Measurements from ENCODE around the gene GJA9. TPM values are rescaled to one million over a fixed set of nuclear protein-coding genes. Genes with fewer than 3 reads are reported as not detected.

The GJA9 gene
- total and polyA plus RNA-seq, 4 donors, result not detected

DNA sequence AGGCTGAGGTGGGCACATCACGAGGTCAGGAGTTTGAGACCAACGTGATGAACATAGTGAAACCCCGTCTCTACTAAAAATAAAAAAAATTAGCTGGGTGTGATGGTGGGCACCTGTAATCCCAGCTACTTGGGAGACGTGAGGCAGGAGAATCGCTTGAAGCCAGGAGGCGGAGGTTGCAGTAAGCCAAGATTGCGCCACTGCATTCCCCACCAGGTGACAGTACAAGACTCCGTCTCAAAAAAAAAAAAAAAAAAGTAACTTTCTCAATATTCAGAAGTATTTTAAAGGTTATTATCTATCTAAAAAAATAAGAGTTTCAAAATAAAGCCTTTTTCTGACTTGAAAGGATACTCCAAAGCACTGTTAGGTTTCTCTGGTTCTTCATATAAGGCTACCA, 14.2 kb downstream of the GJA9 start:
- intact Hi-C loops (cut with DNase I), result no loop called here
- H3K27ac ChIP-seq (ENCODE audit: low read depth in 1 of 2, low read length in 2 of 2), result no peak overlapping the region
- H3K36me3 ChIP-seq (ENCODE audit: control insufficient read depth in 1 of 2, insufficient read depth in 2 of 2, low read length in 1 of 2), result peaks cover 0 to 3% of the 10 kb centered on the region in 2 donors
- DNase-seq, result no peak
- H3K4me3 ChIP-seq (ENCODE audit: low read length in 2 of 2), result no peak overlapping the region
- H3K27me3 ChIP-seq (ENCODE audit: control insufficient read depth in 1 of 2, insufficient read depth in 2 of 2, low read length in 1 of 2), result no peaks in the 10 kb centered on the region
- no peaks in the 10 kb centered on the region for H3K9me3 ChIP-seq (ENCODE audit: control insufficient read depth, low read length)
- WGBS, 2 donors, result 95 to 98% methylated on average over 8 of the region's 8 CpGs
- no peak for ATAC-seq (ENCODE audit: low FRiP score)
- peaks cover 0 to 3% of the 10 kb centered on the region in 2 donors for H3K4me1 ChIP-seq (ENCODE audit: control insufficient read depth in 1 of 2, insufficient read depth in 2 of 2, low read length in 2 of 2)

DNA sequence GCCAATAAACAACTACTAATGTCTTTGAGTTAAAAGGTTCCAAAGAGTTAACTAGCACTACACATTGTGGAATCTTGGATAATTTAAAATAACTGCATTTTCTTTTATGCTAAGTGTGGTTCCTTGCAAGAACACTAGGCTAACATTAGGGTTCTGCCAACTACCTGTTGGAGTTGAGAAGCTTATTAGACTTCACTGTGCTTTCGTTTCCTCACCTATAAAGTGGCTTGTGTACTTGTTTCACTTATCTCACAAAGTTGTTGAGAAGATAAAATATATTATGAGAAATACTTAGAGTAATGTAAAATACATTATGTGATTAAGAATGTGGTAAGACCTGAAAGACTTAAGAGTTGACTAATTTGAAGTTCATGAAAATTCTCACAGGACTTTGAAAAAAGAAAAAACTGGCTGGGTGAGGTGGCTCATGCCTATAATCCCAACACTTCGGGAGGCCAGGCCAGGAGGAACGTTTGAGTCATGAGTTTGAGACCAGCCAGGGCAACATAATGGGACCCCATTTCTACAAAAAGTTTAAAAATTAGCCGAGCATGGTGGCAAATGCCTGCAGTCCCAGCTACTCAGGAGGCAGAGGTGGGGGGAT, 16.2 kb downstream of the GJA9 start:
- Histone ChIP-seq H3K4me3 (ENCODE audit: low read length in 2 of 2) (no peak overlapping the region), H3K4me1 (ENCODE audit: control insufficient read depth in 1 of 2, insufficient read depth in 2 of 2, low read length in 2 of 2) (peaks cover 0 to 5% of the 10 kb centered on the region in 2 donors), H3K36me3 (ENCODE audit: control insufficient read depth in 1 of 2, insufficient read depth in 2 of 2, low read length in 1 of 2) (peaks cover 0 to 3% of the 10 kb centered on the region in 2 donors), H3K27me3 (ENCODE audit: control insufficient read depth in 1 of 2, insufficient read depth in 2 of 2, low read length in 1 of 2) (no peaks in the 10 kb centered on the region), H3K27ac (ENCODE audit: low read depth in 1 of 2, low read length in 2 of 2) (no peak overlapping the region), H3K9me3 (ENCODE audit: control insufficient read depth, low read length) (no peaks in the 10 kb centered on the region)
- intact Hi-C loops (cut with DNase I), result no loop called here
- DNase-seq (no peak), ATAC-seq (ENCODE audit: low FRiP score) (no peak)
- 82 to 86% methylated on average over 4 of the region's 4 CpGs for WGBS, 2 donors

DNA sequence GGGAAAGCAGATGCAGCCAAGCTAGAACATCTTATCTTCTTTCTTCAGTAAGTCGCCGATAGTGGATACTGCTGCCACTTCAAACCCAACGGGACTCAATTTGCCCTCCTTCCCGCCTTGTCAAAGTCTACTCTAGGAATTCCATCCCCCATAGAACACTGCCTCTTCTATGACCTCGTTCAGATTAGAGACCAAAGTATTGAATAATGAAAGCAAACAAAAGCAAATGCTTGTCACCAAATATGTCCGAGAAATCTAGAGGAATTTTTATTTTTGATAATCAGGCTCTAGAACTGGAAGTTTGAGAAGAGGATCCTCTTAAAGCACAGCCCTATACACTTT, 21.0 kb downstream of the GJA9 start:
- Histone ChIP-seq H3K9me3 (ENCODE audit: control insufficient read depth, low read length) (no peaks in the 10 kb centered on the region), H3K27me3 (ENCODE audit: control insufficient read depth in 1 of 2, insufficient read depth in 2 of 2, low read length in 1 of 2) (no peaks in the 10 kb centered on the region), H3K4me3 (ENCODE audit: low read length in 2 of 2) (peak overlapping the region; percentile 91 to 97), H3K36me3 (ENCODE audit: control insufficient read depth in 1 of 2, insufficient read depth in 2 of 2, low read length in 1 of 2) (peaks cover 0 to 3% of the 10 kb centered on the region in 2 donors), H3K4me1 (ENCODE audit: control insufficient read depth in 1 of 2, insufficient read depth in 2 of 2, low read length in 2 of 2) (peaks cover 2 to 6% of the 10 kb centered on the region in 2 donors), H3K27ac (ENCODE audit: low read depth in 1 of 2, low read length in 2 of 2) (no peak overlapping the region)
- intact Hi-C loops (cut with DNase I), result no loop called here
- WGBS, 2 donors, result 1 to 3% methylated on average over 6 of the region's 6 CpGs
- DNase-seq, result no peak
- no peak for ATAC-seq (ENCODE audit: low FRiP score)

DNA sequence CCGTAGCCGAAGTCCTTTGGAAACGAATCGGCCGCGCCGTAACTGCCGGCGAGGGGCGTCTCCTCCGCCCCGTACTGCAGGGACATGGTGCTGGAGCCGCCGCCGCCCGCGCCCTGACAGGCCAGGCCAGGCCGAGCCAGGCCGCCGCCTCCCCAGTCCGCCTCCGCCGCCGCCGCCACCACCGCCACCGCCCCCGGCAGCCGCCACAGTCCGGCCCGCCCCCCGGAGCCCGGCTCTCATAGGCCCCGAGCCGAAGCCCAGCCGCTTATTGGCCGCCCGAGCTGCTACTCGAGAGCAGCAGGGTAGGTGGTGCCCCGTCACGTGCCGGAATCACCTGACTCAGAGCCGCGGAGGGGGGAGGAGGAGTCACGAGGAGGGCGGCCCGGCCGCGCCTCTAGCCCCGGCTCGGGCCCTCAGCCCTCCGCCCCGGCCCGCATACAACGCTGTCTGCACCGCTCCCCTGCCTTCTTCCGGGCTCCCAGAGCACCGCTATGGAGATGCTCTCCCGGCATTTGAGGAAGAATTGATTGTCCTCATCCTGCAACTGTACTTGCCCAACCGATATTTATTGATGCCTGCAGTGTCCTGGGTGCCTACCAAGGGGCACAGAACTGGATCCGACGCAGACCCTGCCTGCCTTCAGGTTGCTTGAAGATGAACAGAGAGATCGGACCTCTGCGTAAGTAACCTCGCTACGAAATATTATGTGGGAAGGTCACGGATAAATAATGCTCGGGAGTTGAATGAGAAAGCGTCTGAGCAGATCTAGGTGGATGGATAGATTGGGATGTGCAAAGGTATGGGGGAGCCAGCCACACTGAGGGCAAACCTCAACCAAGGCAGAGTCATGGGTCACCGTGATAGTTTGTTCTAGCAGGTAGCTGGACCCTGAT, 21.6 kb downstream of the GJA9 start, which contains the start of gene RRAGC:
TSS of gene RRAGC (minus strand) at position 212 of the 893 bp plus-strand sequence. CDS start at position 86, 126 bp downstream.
- no peaks in the 10 kb centered on the region for H3K27me3 ChIP-seq (ENCODE audit: control insufficient read depth in 1 of 2, insufficient read depth in 2 of 2, low read length in 1 of 2)
- H3K4me1 ChIP-seq (ENCODE audit: control insufficient read depth in 1 of 2, insufficient read depth in 2 of 2, low read length in 2 of 2), result peaks cover 2 to 6% of the 10 kb centered on the region in 2 donors
- DNase-seq (peak; percentile 100), ATAC-seq (ENCODE audit: low FRiP score) (peak; percentile 99)
- H3K9me3 ChIP-seq (ENCODE audit: control insufficient read depth, low read length), result no peaks in the 10 kb centered on the region
- peak within 1 kb of the TSS in 1 of 2 donors; percentile 55 for H3K27ac ChIP-seq (ENCODE audit: low read depth in 1 of 2, low read length in 2 of 2)
- H3K36me3 ChIP-seq (ENCODE audit: control insufficient read depth in 1 of 2, insufficient read depth in 2 of 2, low read length in 1 of 2), result peaks cover 1 to 3% of the 10 kb centered on the region in 2 donors
- 0% methylated on average over 34 to 70 of the region's 70 CpGs for WGBS, 2 donors
- H3K4me3 ChIP-seq (ENCODE audit: low read length in 2 of 2), result peak within 1 kb of the TSS; percentile 95 to 97
- intact Hi-C loops (cut with DNase I), result loop anchor here in 1 of 2 donors (5.0 kb wide), 1 partner anchor 132 kb away; the partner anchor contains the start of gene AKIRIN1

DNA sequence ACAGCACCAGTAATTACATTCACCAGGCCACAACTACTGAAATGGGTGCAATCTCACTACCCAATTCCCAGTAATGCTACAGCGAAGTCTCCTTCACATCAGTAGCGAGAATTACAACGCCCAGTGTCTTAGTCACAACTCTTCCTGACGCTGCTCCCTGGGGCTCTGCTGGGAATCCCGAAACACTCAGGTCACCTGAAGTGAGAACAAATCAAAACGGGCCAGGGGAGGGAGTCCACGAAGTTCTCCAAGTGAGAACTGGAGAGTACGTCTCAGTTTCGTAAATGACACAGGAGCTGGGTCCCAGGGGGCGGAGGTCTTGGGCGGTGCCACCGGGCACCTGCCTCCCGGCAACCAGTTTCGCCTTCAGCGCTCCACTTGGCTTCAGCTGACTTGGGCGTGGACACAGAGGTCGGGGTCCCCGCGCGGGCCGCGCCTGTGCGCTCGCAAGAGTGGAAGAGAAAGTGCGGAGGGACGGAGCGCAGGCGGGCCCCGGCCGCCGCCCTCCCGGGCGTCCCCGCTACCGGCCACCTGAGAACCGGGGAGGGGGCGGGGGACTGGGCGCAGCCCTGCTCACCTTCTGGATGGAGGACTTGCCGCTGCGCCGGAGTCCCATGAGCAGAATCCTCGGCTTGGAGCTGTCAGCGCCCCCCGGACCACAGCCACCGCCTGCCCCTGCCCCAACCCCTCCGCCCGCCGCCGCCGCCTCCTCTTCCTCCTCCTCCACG, 22.4 kb downstream of the GJA9 start:
- intact Hi-C loops (cut with DNase I), result loop anchor here in 1 of 2 donors (5.0 kb wide), 1 partner anchor 133 kb away; the partner anchor contains the start of gene AKIRIN1
- Histone ChIP-seq H3K4me1 (ENCODE audit: control insufficient read depth in 1 of 2, insufficient read depth in 2 of 2, low read length in 2 of 2) (peaks cover 2 to 6% of the 10 kb centered on the region in 2 donors), H3K4me3 (ENCODE audit: low read length in 2 of 2) (peak overlapping the region; percentile 95), H3K36me3 (ENCODE audit: control insufficient read depth in 1 of 2, insufficient read depth in 2 of 2, low read length in 1 of 2) (peaks cover 1 to 3% of the 10 kb centered on the region in 2 donors), H3K27me3 (ENCODE audit: control insufficient read depth in 1 of 2, insufficient read depth in 2 of 2, low read length in 1 of 2) (no peaks in the 10 kb centered on the region), H3K9me3 (ENCODE audit: control insufficient read depth, low read length) (no peaks in the 10 kb centered on the region), H3K27ac (ENCODE audit: low read depth in 1 of 2, low read length in 2 of 2) (peak overlapping the region in 1 of 2 donors; percentile 43)
- WGBS, 2 donors, result 0% methylated on average over 31 to 51 of the region's 51 CpGs
- DNase-seq (peak; percentile 67 to 86), ATAC-seq (ENCODE audit: low FRiP score) (peak; percentile 67)

DNA sequence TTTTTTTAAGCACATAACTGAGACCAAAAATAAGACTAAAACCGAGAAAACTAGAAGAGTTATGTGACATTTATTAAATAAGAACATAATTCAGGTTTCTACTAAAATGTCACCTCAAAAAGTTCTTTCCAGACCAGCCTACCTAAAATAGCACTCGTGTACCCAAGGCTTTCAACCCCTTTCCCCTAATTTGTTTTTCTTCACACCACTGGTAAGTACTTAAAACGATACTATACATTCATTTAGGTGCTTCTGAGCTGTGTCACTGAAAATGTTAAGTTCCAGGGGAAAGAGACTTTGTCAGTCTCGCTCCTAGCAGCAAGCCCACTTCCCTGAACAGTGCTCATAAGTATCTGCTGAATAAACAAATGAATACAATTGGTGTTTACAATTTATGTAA, 28.6 kb downstream of the GJA9 start:
- no peak overlapping the region for H3K27ac ChIP-seq (ENCODE audit: low read depth in 1 of 2, low read length in 2 of 2)
- peaks cover 0 to 3% of the 10 kb centered on the region in 2 donors for H3K4me1 ChIP-seq (ENCODE audit: control insufficient read depth in 1 of 2, insufficient read depth in 2 of 2, low read length in 2 of 2)
- H3K27me3 ChIP-seq (ENCODE audit: control insufficient read depth in 1 of 2, insufficient read depth in 2 of 2, low read length in 1 of 2), result no peaks in the 10 kb centered on the region
- H3K4me3 ChIP-seq (ENCODE audit: low read length in 2 of 2), result no peak overlapping the region
- H3K36me3 ChIP-seq (ENCODE audit: control insufficient read depth in 1 of 2, insufficient read depth in 2 of 2, low read length in 1 of 2), result peaks cover 0 to 1% of the 10 kb centered on the region in 2 donors
- intact Hi-C loops (cut with DNase I), result no loop called here
- H3K9me3 ChIP-seq (ENCODE audit: control insufficient read depth, low read length), result no peaks in the 10 kb centered on the region
- DNase-seq, result no peak
- WGBS, 2 donors, result 50 to 59% methylated on average over 4 of the region's 4 CpGs
- ATAC-seq (ENCODE audit: low FRiP score), result no peak

DNA sequence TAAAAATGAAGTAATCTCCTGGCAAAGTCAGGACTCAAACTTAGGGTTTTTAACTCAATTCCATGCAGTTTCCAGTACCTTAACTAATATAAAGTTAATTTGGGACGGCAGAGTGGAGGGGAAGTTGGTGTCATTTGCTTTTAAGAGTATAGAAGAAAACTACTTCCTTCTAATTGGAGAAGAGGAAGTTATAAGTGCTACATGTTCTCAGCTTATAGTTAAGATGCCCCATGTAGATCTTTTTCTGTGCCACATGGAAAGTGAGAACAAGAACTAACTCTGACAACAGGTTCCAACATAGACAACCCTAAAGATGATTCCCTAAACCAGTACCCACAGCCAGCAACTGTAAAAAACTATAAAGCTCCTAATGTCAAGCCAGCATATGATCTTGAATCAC, 33.3 kb downstream of the GJA9 start:
- intact Hi-C loops (cut with DNase I), result no loop called here
- peaks cover 0 to 2% of the 10 kb centered on the region in 2 donors for H3K36me3 ChIP-seq (ENCODE audit: control insufficient read depth in 1 of 2, insufficient read depth in 2 of 2, low read length in 1 of 2)

DNA sequence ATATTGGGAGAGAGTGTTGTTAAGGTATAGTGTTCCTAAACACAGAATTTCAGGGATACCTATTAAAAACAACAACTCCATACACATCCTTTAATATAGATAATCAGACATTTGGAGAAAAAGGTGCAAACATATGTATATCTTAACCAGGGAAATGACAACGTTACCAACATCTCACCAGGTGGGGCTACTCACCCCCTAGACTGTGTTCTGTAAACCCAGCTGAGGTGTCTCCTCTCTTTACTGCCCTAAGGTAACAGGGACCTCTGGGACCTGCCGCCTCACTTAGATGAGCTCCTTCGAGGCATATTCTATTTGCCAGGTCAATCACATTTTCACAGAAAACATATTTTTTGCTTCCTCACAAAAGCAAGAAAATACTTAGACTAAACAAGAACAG, 35.2 kb downstream of the GJA9 start:
- H3K9me3 ChIP-seq (ENCODE audit: control insufficient read depth, low read length), result no peaks in the 10 kb centered on the region
- DNase-seq, result no peak
- H3K4me1 ChIP-seq (ENCODE audit: control insufficient read depth in 1 of 2, insufficient read depth in 2 of 2, low read length in 2 of 2), result no peaks in the 10 kb centered on the region
- intact Hi-C loops (cut with DNase I), result no loop called here
- no peak overlapping the region for H3K27ac ChIP-seq (ENCODE audit: low read depth in 1 of 2, low read length in 2 of 2)
- peaks cover 0 to 2% of the 10 kb centered on the region in 2 donors for H3K36me3 ChIP-seq (ENCODE audit: control insufficient read depth in 1 of 2, insufficient read depth in 2 of 2, low read length in 1 of 2)
- H3K4me3 ChIP-seq (ENCODE audit: low read length in 2 of 2), result no peak overlapping the region
- no peaks in the 10 kb centered on the region for H3K27me3 ChIP-seq (ENCODE audit: control insufficient read depth in 1 of 2, insufficient read depth in 2 of 2, low read length in 1 of 2)
- ATAC-seq (ENCODE audit: low FRiP score), result no peak
- 76 to 91% methylated on average over 3 of the region's 3 CpGs for WGBS, 2 donors

More for the DNA sequence above, 33.3 kb downstream of the GJA9 start:
- Histone ChIP-seq H3K27ac (ENCODE audit: low read depth in 1 of 2, low read length in 2 of 2) (no peak overlapping the region), H3K9me3 (ENCODE audit: control insufficient read depth, low read length) (no peaks in the 10 kb centered on the region), H3K27me3 (ENCODE audit: control insufficient read depth in 1 of 2, insufficient read depth in 2 of 2, low read length in 1 of 2) (no peaks in the 10 kb centered on the region), H3K4me1 (ENCODE audit: control insufficient read depth in 1 of 2, insufficient read depth in 2 of 2, low read length in 2 of 2) (no peaks in the 10 kb centered on the region), H3K4me3 (ENCODE audit: low read length in 2 of 2) (no peak overlapping the region)
- no peak for ATAC-seq (ENCODE audit: low FRiP score)
- WGBS, 2 donors, result 77 to 79% methylated on average over 1 of the region's 1 CpG
- DNase-seq, result no peak

Data from aorta (tissue), 5 donors.